Stimulated activated CD8-positive, alpha-beta memory T cell treated with anti-CD3 and anti-CD28 coated beads, Interleukin-4, amount 100 ng/mL, for 4 hours (primary cell): Measurements from ENCODE around the gene SYCE1.
"Not testable (repeated sequence)": the region's sequence is repeated elsewhere in the genome, so short reads cannot be mapped to it uniquely, and the experiment has no call there.

Experiments used
- DNase-seq, 2 donors: peaks; one replicate each; pipeline ENCODE4 v3.0.0-alpha.2; 2020; ENCODE audit warnings: low read depth in 2 of 2, low spot score in 1 of 2

SYCE1 gene

GRCh38 chr10:133565441-133566294 is at the start of gene SYCE1:
Gene SYCE1 (minus strand): TSS chr10:133565583. CDS start chr10:133565529, 54 bp downstream.
- no peak for DNase-seq

- no peak for DNase-seq
These were observed 49.6 kb upstream of the SYCE1 start for GRCh38 chr10:133614830-133615580.

- DNase-seq = no peak
These were observed 48.3 kb upstream of the SYCE1 start for GRCh38 chr10:133613699-133614098.

GRCh38 chr10:133611079-133611478 is 45.7 kb upstream of the SYCE1 start:
- no peak for DNase-seq

- DNase-seq = no peak
These were observed 43.5 kb upstream of the SYCE1 start for GRCh38 chr10:133608855-133609254.

- DNase-seq = not testable (repeated sequence)
These were observed 38.1 kb upstream of the SYCE1 start for GRCh38 chr10:133603434-133603833.

GRCh38 chr10:133600657-133601056 is 35.3 kb upstream of the SYCE1 start:
- DNase-seq = no peak

GRCh38 chr10:133599869-133600268 is 34.5 kb upstream of the SYCE1 start:
- DNase-seq = not testable (repeated sequence)

- no peak for DNase-seq
These were observed 27.3 kb upstream of the SYCE1 start for GRCh38 chr10:133592716-133593115.

- no peak for DNase-seq
These were observed 25.6 kb upstream of the SYCE1 start for GRCh38 chr10:133590970-133591359.

GRCh38 chr10:133590226-133590969 is 25.0 kb upstream of the SYCE1 start:
- DNase-seq = no peak

GRCh38 chr10:133577037-133577436 is 11.7 kb upstream of the SYCE1 start:
- not testable (repeated sequence) for DNase-seq

GRCh38 chr10:133573460-133573859 is 8.1 kb upstream of the SYCE1 start:
- DNase-seq = not testable (repeated sequence)

GRCh38 chr10:133572055-133572454 is 6.7 kb upstream of the SYCE1 start:
- DNase-seq = not testable (repeated sequence)

- DNase-seq = not testable (repeated sequence)
These were observed 4.4 kb upstream of the SYCE1 start for GRCh38 chr10:133569801-133570200.

- DNase-seq = not testable (repeated sequence)
These were observed 3.6 kb upstream of the SYCE1 start for GRCh38 chr10:133568831-133569527.

- DNase-seq = no peak
These were observed 2.9 kb upstream of the SYCE1 start for GRCh38 chr10:133568287-133568614.

- DNase-seq = no peak
These were observed 2.4 kb upstream of the SYCE1 start for GRCh38 chr10:133567609-133568286.

- DNase-seq = no peak
These were observed 1.7 kb upstream of the SYCE1 start for GRCh38 chr10:133567119-133567518.

- DNase-seq = no peak
These were observed 567 bp downstream of the SYCE1 start for GRCh38 chr10:133564816-133565215.
